Spleen (tissue), 7 donors: ENCODE data around the gene ANO2.

Source experiments
- CTCF ChIP-seq, 11 experiments: fragments of 200-600 bp in 7 of 11; fragments of 450-650 bp in 4 of 11; sonication (generic) in 4 of 11; IDR thresholded peaks in 8 of 11; conservative IDR thresholded peaks in 3 of 11; 1 replicate in 7 of 11; 2 replicates in 4 of 11; pipeline versions ENCODE4 v1.4.0 to v1.8.0; 2016 to 2021; ENCODE audit warnings: antibody characterized with exemption in 11 of 11, inconsistent platforms in 4 of 11, mild to moderate bottlenecking in 1 of 11
- POLR2A ChIP-seq, 3 donors: fragments of 450-650 bp; IDR thresholded peaks; one replicate each; pipeline ENCODE4 v1.5.1; 2017; ENCODE audit warnings: antibody characterized with exemption in 3 of 3, mild to moderate bottlenecking in 1 of 3
- donor health status: DM: no; HTN: no; CAD: no; lungs with moderate emphysema.
- donor health status: DM: no; HTN: no; CAD: no.
- donor health status: DM: no; HTN: no; CAD: no.

DNA sequence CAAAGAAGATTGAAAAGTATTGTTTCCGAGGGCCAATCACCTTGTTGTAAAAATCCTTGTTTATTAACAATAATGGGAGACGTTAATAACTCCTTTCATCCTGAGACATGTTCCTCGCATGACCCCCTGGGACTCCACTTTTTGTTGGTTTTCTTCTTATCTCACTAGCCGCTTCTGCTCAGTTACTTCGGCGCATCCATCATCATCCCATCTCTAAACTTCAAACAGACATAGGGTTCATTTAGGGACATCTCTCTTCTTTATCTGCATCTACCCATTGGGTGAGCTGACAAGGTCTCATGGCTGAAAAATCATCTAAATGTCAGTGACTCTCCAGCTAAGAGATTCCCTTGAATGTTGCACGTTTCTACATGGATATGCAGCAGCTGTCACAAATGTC lies 252.2 kb downstream of the ANO2 start:
- TF ChIP-seq POLR2A (IDR thresholded peaks at IDR 0.05) (no peak), CTCF (IDR thresholded peaks at IDR 0.05 in 8 of 11, conservative IDR thresholded peaks at IDR 0.05 in 3 of 11) (no peak)
